Natural killer cell (primary cell): ENCODE results near the gene GSC. TPM values are rescaled to one million over a fixed set of nuclear protein-coding genes. Genes with fewer than 3 reads are reported as not detected.
"Not testable (repeated sequence)": the region's sequence is repeated elsewhere in the genome, so short reads cannot be mapped to it uniquely, and the experiment has no call there.

Experiments used
- ATAC-seq, 3 donors: fragments of 150-1000 bp in 2 of 3; fragments of 200-7000 bp in 1 of 3; cut with Tn5 transposase; 1 replicate in 1 of 3; 2 replicates in 2 of 3; pipeline ENCODE4 v1.10.0; 2021; ENCODE audit warnings: mild to moderate bottlenecking in 2 of 3, moderate library complexity in 2 of 3
- DNase-seq, 2 donors: peaks; one replicate each; pipeline versions ENCODE4 v3.0.0 to v3.0.0-alpha.2; 2013 to 2021; ENCODE audit warnings: mixed read lengths in 1 of 2
- H3K27ac ChIP-seq: one replicate; pipeline ENCODE4 v1.5.1; 2013; ENCODE audit warnings: mild to moderate bottlenecking, low read length
- H3K27me3 ChIP-seq: one replicate; pipeline ENCODE4 v1.6.1; 2013; ENCODE audit warnings: low read length; ENCODE audit not compliant: control insufficient read depth, insufficient read depth
- H3K36me3 ChIP-seq: one replicate; pipeline ENCODE4 v1.6.1; 2013; ENCODE audit warnings: low read length; ENCODE audit not compliant: control insufficient read depth, insufficient read depth
- H3K4me1 ChIP-seq: one replicate; pipeline ENCODE4 v1.6.1; 2013; ENCODE audit warnings: low read length; ENCODE audit not compliant: control insufficient read depth, insufficient read depth
- H3K4me3 ChIP-seq: one replicate; pipeline ENCODE4 v1.5.1; 2013; ENCODE audit warnings: low read length
- H3K9me3 ChIP-seq: one replicate; pipeline ENCODE4 v1.6.1; 2013; ENCODE audit warnings: low read length; ENCODE audit not compliant: control insufficient read depth, insufficient read depth
- H3K27ac Mint-ChIP-seq, 2 donors: one replicate each; pipeline ENCODE4 v1.8.0; 2022; ENCODE audit warnings: mild to moderate bottlenecking in 2 of 2, mixed read lengths in 2 of 2, moderate library complexity in 1 of 2
- H3K27me3 Mint-ChIP-seq, 2 donors: one replicate each; pipeline ENCODE4 v1.8.0; 2022; ENCODE audit warnings: low read depth in 2 of 2, mixed read lengths in 2 of 2
- H3K36me3 Mint-ChIP-seq: one replicate; pipeline ENCODE4 v1.8.0; 2022; ENCODE audit warnings: mixed read lengths
- H3K4me1 Mint-ChIP-seq, 2 donors: one replicate each; pipeline ENCODE4 v1.8.0; 2022; ENCODE audit warnings: mixed read lengths in 2 of 2
- H3K4me3 Mint-ChIP-seq: one replicate; pipeline ENCODE4 v1.8.0; 2022; ENCODE audit warnings: mild to moderate bottlenecking, moderate library complexity, mixed read lengths
- H3K9me3 Mint-ChIP-seq, 2 donors: one replicate each; pipeline ENCODE4 v1.8.0; 2022; ENCODE audit warnings: mixed read lengths in 2 of 2
- CTCF ChIP-seq: fragments of 200-600 bp; IDR thresholded peaks from one replicate; pipeline ENCODE4 v1.8.0; 2022; ENCODE audit warnings: antibody characterized with exemption
- WGBS: methylation state at CpG from one replicate; pipeline ENCODE4 v1.1.7; 2013; ENCODE audit warnings: missing lambda C conversion rate; ENCODE audit not compliant: insufficient coverage; 5-methylcytosine and 5-hydroxymethylcytosine counted together
- intact Hi-C: fragments of 100-400 bp; cut with micrococcal nuclease; formaldehyde crosslinking; loops from one replicate; pipeline ENCODE4 v1.14.2; 2022
- total RNA-seq, 4 donors: library from RNA; stranded (reverse); fragments of 120-200 nt in 1 of 4; gene quantifications; one replicate each; pipeline versions ENCODE4 v1.2.3 to v1.2.4, GENCODE V29; 2013 to 2022

GSC gene
- total RNA-seq, 3 donors from 2014 or later (not counting 1 experiment from before 2014, with no cell fraction given) = 0.28 to 2.1 (median 0.77) TPM

GRCh38 chr14:94726649-94727048 lies 43.3 kb downstream of the GSC start:
- H3K27ac ChIP-seq, H3K4me1 ChIP-seq, H3K9me3 Mint-ChIP-seq, H3K27me3 Mint-ChIP-seq, H3K4me3 Mint-ChIP-seq, H3K4me1 Mint-ChIP-seq, ATAC-seq, H3K9me3 ChIP-seq, H3K36me3 ChIP-seq, intact Hi-C loops, H3K27me3 ChIP-seq, H3K27ac Mint-ChIP-seq, H3K36me3 Mint-ChIP-seq, H3K4me3 ChIP-seq, DNase-seq: not testable (repeated sequence)
- WGBS = 84% methylated on average over 8 of the region's 8 CpGs

- Histone ChIP-seq H3K27me3 (no peaks in the 10 kb centered on the region), H3K36me3 (no peaks in the 10 kb centered on the region), H3K27ac (no peak overlapping the region), H3K4me3 (no peak overlapping the region), H3K9me3 (no peaks in the 10 kb centered on the region), H3K4me1 (no peaks in the 10 kb centered on the region)
- DNase-seq (no peak), ATAC-seq (no peak)
- Mint-ChIP-seq H3K9me3 (no peaks in the 10 kb centered on the region), H3K27me3 (peaks cover 6 to 8% of the 10 kb centered on the region in 2 donors), H3K36me3 (no peaks in the 10 kb centered on the region), H3K4me1 (peaks cover 0 to 4% of the 10 kb centered on the region in 2 donors), H3K27ac (no peak overlapping the region), H3K4me3 (no peak overlapping the region)
- 95% methylated on average over 1 of the region's 2 CpGs for WGBS
- intact Hi-C loops = no loop called here
- TF ChIP-seq CTCF = no peak
Observed at GRCh38 chr14:94724993-94725392, 44.9 kb downstream of the GSC start.

- intact Hi-C loops = no loop called here
- Histone ChIP-seq H3K4me3 (no peak overlapping the region), H3K9me3 (no peaks in the 10 kb centered on the region), H3K4me1 (no peaks in the 10 kb centered on the region), H3K36me3 (no peaks in the 10 kb centered on the region), H3K27ac (no peak overlapping the region), H3K27me3 (no peaks in the 10 kb centered on the region)
- Mint-ChIP-seq H3K27ac (no peak overlapping the region), H3K9me3 (no peaks in the 10 kb centered on the region), H3K4me1 (peaks cover 0 to 4% of the 10 kb centered on the region in 2 donors), H3K27me3 (peaks cover 3 to 8% of the 10 kb centered on the region in 2 donors), H3K36me3 (no peaks in the 10 kb centered on the region), H3K4me3 (no peak overlapping the region)
- DNase-seq (no peak), ATAC-seq (no peak)
- TF ChIP-seq CTCF = no peak
- WGBS = 14% methylated on average over 4 of the region's 4 CpGs
Observed at GRCh38 chr14:94722397-94722796, 47.5 kb downstream of the GSC start.

Other genes with a start within 250 kb of the GSC start
- not detected for gene SERPINA4, start 208.7 kb downstream of the GSC start, total RNA-seq
- gene SERPINA5, start 188.7 kb downstream of the GSC start, total RNA-seq = not detected
- gene SERPINA3, start 157.7 kb downstream of the GSC start, total RNA-seq = not detected